Stimulated activated CD8-positive, alpha-beta memory T cell treated with anti-CD3 and anti-CD28 coated beads, Interleukin-2, amount 100 ng/mL, for 48 hours (primary cell): ENCODE measurements around the gene GPANK1.

ENCODE experiments used
- DNase-seq, 2 donors: peaks; one replicate each; pipeline ENCODE4 v3.0.0-alpha.2; 2020; ENCODE audit warnings: low read depth in 2 of 2

Gene GPANK1

DNA sequence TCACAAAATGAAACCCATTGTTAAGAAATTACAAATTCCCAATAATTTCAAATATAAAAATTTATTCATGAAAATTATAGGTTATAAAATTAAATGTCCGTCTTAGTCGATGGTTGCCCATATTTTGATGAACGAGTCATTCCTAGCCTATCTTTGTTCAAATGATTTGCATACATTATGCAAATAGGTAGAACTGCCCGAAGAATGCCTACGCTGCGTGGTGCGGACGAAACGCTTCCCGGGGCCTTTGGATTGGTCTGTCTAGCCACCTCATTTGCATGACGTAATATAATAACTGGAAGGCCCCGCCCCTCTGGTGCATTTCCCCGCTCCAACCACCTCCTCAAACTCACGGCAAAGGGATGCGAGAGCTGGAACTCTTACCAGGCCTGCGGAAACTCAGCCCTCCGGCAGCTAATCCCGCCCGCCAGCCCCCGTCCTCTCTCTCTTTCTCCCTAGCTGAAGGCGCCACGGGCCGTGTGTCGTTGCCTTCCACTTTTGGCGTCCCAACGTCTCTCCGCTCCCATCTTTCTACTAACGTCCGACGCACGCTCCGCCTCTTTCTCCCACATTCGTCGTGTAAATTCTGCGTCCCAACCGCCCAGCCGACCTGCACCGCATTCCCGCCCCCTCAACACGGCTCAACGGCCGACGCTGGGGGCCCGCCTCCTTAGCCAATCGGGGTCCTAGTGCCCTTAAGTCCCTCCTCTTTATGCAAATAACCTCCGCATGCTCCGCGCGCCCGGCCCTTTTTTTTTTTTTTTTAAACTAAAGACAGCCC, 44.8 kb downstream of the GPANK1 start:
- DNase-seq: peak; percentile 95

DNA sequence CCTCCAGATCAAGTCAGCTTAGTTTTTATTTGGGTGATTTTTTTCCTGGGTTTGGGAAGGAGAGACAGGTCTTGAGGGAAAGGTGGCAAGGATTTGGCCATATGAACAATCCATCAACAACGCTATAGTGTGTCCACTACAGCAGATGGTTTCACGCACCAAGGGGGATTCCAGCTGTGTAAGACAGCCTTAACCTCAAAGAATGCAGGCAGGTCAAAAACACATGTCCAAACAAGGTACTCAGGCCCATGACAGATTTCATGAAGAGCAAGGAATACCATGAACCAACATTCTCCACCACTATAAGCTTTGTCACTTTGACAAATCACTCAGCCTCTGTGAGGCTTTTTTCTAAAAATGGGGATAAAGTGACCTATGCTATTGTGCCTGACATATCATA, 47.8 kb downstream of the GPANK1 start:
- no peak for DNase-seq

DNA sequence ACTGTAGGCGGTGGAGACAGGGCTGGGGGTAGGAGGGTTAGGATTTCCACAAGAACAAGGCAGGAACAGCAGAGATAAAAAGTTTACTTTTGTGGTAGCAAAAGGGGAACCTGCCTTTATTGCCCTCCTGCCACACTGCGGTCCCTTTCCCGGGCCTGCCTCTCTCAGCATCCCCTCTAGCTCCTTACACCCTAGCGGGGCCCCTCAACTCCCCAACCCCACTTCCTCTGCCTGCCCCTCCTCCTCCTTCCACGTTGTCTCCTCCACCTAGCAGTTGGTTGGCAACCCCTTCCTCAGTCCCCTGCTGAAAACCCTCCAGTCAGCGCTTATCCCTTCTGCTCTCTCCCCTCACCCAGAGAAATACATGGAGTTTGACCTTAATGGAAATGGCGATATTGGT, 49.0 kb downstream of the GPANK1 start:
- no peak for DNase-seq

DNA sequence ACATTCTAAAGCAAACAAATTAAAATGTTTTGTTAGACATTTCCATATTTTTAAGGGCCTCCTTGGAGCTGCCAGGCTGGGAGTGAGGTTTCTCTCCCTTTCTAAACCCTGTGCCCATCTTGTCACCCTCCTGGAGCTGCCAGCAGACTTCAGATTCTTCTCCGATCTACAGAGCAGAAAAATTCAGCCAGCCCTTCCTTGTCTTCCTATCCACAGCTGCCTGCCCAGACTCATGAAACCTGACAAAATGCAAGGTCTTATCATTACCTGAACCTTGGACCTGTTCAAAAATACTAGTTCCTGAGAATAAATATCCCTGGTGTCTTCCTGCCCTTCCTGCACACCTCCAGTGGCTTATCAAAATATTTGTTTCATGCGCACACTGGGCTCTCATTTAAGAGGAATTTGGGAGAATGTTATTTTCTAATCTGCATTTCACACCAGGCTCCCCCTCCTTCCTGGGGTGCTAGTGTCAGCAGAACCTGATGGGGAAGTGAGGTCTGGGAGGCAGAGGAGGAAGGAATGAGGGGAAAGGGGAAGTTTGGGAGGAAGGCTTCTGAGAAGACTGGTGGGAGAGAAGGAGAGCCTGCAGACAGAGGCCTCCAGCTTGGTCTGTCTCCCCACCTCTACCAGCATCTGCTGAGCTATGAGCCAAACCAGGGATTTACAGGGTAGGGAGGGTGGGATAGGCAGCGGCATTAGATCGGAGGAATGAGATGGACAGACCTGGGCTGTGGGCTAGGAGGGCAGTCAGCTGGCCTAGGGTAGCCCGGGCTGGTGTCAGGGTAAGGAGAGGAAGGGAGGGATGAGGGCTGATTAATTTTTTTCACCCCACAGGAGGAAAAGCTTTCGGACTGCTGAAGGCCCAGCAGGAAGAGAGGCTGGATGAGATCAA, 49.9 kb downstream of the GPANK1 start, which contains the start of gene AIF1:
AIF1 (plus strand) TSS at position 551 of the 895 bp plus-strand sequence; CDS start at position 647, 96 bp downstream.
- DNase-seq: no peak

DNA sequence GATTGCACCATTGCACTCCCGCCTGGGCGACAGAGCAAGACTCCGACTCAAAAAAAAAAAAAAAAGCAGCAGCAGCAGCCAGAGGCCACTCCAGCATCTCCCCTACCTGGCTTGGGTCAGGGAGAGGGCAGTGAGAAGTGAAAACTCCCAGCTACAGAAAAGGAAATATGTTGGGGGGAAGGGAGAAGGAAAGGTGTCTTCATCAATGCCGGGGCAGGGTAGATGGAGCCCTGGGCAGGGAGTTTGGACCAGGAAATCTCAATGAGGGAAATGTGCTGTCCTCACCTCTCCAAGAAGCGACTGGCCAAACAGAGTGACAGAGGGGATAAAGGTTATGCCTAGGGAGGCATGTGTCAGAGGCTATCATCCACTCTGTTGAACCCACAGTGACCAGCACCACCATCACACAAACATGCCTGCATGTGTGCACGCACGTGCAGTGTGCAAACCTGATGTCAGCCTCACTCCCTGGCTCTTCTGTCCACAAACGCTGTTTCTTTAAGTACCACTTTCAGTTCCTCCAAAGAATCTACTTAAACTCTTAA, 50.6 kb downstream of the GPANK1 start:
- no peak for DNase-seq
